ENCODE results near the gene NTM. TPM values are rescaled to one million over a fixed set of nuclear protein-coding genes. Genes with fewer than 3 reads are reported as not detected.

NTM gene
- total and polyA plus RNA-seq, 2 donors (not counting 3 experiments of a cell fraction or from before 2014, with no cell fraction given) = 1.00 to 1.1 TPM

- Histone ChIP-seq H3K9me1 (replicated peaks; ENCODE audit: control insufficient read depth, extremely low read depth, insufficient read depth, low read length) (no peaks in the 10 kb centered on the region), H3K4me1 (ENCODE audit: control insufficient read depth, extremely low read depth, insufficient read depth, low read length) (peaks cover 12% of the 10 kb centered on the region), H3K36me3 (ENCODE audit: control insufficient read depth in 2 of 2, extremely low read depth in 1 of 2, insufficient read depth in 2 of 2, low read length in 2 of 2) (no peaks in the 10 kb centered on the region), H3K9me3 (replicated peaks; ENCODE audit: control insufficient read depth, insufficient read depth, low read length) (no peaks in the 10 kb centered on the region), H3K9ac (replicated peaks; ENCODE audit: extremely low read depth, insufficient read depth, low read length) (no peak overlapping the region), H3K4me3 (replicated peaks in 1 of 3; ENCODE audit: insufficient read depth in 1 of 3, low read depth in 1 of 3, low read length in 3 of 3) (no peak overlapping the region), H4K20me1 (replicated peaks; ENCODE audit: control insufficient read depth, extremely low read depth, insufficient read depth, low read length) (no peaks in the 10 kb centered on the region), H3K27ac (ENCODE audit: insufficient read depth, low read depth, low read length) (peak overlapping the region; percentile 86), H3K27me3 (ENCODE audit: control insufficient read depth in 2 of 2, insufficient read depth in 2 of 2, low read length in 2 of 2) (no peaks in the 10 kb centered on the region), H3K79me2 (ENCODE audit: control insufficient read depth, insufficient read depth, low read length) (no peaks in the 10 kb centered on the region), H3K4me2 (ENCODE audit: insufficient read depth, low read length) (no peak overlapping the region), H2AFZ (ENCODE audit: low read depth, low read length) (no peak overlapping the region)
- POLR2A ChIA-PET = no interaction called here
- peak; percentile 79 for FAIRE-seq
- BruUV-seq (replicated peaks) = no TSS peak
- CTCF ChIA-PET = interaction anchor here (0.9 to 1.5 kb wide), 5 partner anchors 18 to 1228 kb away, joined by 3 to 8 read pairs (median 4); no protein-coding TSS in a partner anchor
- DNase-seq (ENCODE audit: low read depth, low spot score) = peak; percentile 72
- intact Hi-C loops (cut with micrococcal nuclease) (loop anchor here (1.0 kb wide), 2 partner anchors 32 to 359 kb away; no protein-coding TSS in a partner anchor), dilution Hi-C loops (cut with MboI; ENCODE audit: extremely low pct_ligation_motif_present, low sequenced_read_pairs) (no loop called here)
- TF ChIP-seq GATA2 (IDR thresholded peaks at IDR 0.05; ENCODE audit: insufficient read depth, insufficient read length, low read depth, low read length) (no peak), JUN (IDR thresholded peaks at IDR 0.05; ENCODE audit: borderline replicate concordance, insufficient read depth, insufficient read length, low read depth) (peak; percentile 67)
Observed at GRCh38 chr11:131712897-131713296, 342.5 kb downstream of the NTM start.

- no peak overlapping the region for H2AFZ ChIP-seq (ENCODE audit: low read depth, low read length)
- no peak overlapping the region for H3K4me2 ChIP-seq (ENCODE audit: insufficient read depth, low read length)
- H3K9me1 ChIP-seq (replicated peaks; ENCODE audit: control insufficient read depth, extremely low read depth, insufficient read depth, low read length) = no peaks in the 10 kb centered on the region
- H3K27ac ChIP-seq (ENCODE audit: insufficient read depth, low read depth, low read length) = peak overlapping the region; percentile 86
- H3K27me3 ChIP-seq (ENCODE audit: control insufficient read depth in 2 of 2, insufficient read depth in 2 of 2, low read length in 2 of 2) = no peaks in the 10 kb centered on the region
- H3K36me3 ChIP-seq (ENCODE audit: control insufficient read depth in 2 of 2, extremely low read depth in 1 of 2, insufficient read depth in 2 of 2, low read length in 2 of 2) = no peaks in the 10 kb centered on the region
- peak overlapping the region; percentile 33 for H3K9ac ChIP-seq (replicated peaks; ENCODE audit: extremely low read depth, insufficient read depth, low read length)
- no peak overlapping the region for H3K4me3 ChIP-seq (replicated peaks in 1 of 3; ENCODE audit: insufficient read depth in 1 of 3, low read depth in 1 of 3, low read length in 3 of 3)
- intact Hi-C loops (cut with micrococcal nuclease) (loop anchor here (1.0 kb wide), 2 partner anchors 32 to 359 kb away; no protein-coding TSS in a partner anchor), dilution Hi-C loops (cut with MboI; ENCODE audit: extremely low pct_ligation_motif_present, low sequenced_read_pairs) (no loop called here)
- POLR2A ChIA-PET = no interaction called here
- H3K4me1 ChIP-seq (ENCODE audit: control insufficient read depth, extremely low read depth, insufficient read depth, low read length) = peaks cover 12% of the 10 kb centered on the region
- DNase-seq (ENCODE audit: low read depth, low spot score) (peak; percentile 33), FAIRE-seq (no peak)
- TSS peak; percentile 94 for BruUV-seq (replicated peaks)
- H3K79me2 ChIP-seq (ENCODE audit: control insufficient read depth, insufficient read depth, low read length) = no peaks in the 10 kb centered on the region
- no peak for TF ChIP-seq EZH2 (IDR thresholded peaks at IDR 0.05; ENCODE audit: borderline replicate concordance, low read depth, low read length, severe bottlenecking)
- no peak for TF ChIP-seq POLR2A (IDR thresholded peaks at IDR 0.05; ENCODE audit: low read depth, low read length)
- no peak for TF ChIP-seq MAX (IDR thresholded peaks at IDR 0.05; ENCODE audit: insufficient read depth, insufficient read length)
- TF ChIP-seq JUN (IDR thresholded peaks at IDR 0.05; ENCODE audit: borderline replicate concordance, insufficient read depth, insufficient read length, low read depth) = no peak
- no peak for TF ChIP-seq CTCF (IDR thresholded peaks at IDR 0.05; ENCODE audit: extremely low read depth in 1 of 2, insufficient read depth in 1 of 2, low read depth in 1 of 2, low read length in 2 of 2)
- no peak for TF ChIP-seq FOS (IDR thresholded peaks at IDR 0.05; ENCODE audit: borderline replicate concordance, insufficient read depth, low read length)
- no peak for TF ChIP-seq MYC (IDR thresholded peaks at IDR 0.05; ENCODE audit: low read depth, low read length)
- H4K20me1 ChIP-seq (replicated peaks; ENCODE audit: control insufficient read depth, extremely low read depth, insufficient read depth, low read length) = no peaks in the 10 kb centered on the region
- no peaks in the 10 kb centered on the region for H3K9me3 ChIP-seq (replicated peaks; ENCODE audit: control insufficient read depth, insufficient read depth, low read length)
- CTCF ChIA-PET = interaction anchor here (0.9 to 1.5 kb wide), 5 partner anchors 17 to 1227 kb away, joined by 3 to 8 read pairs (median 4); no protein-coding TSS in a partner anchor
Observed at GRCh38 chr11:131713529-131714134, 343.2 kb downstream of the NTM start.

All from endothelial cell of umbilical vein (primary cell).